Skeletal muscle tissue (tissue), 4 donors: ENCODE results near the gene LGALS7. TPM values are rescaled to one million over a fixed set of nuclear protein-coding genes. Genes with fewer than 3 reads are reported as not detected.

Source experiments
- H3K27ac ChIP-seq: one replicate; pipeline ENCODE4 v1.7.0; 2013; ENCODE audit warnings: mild to moderate bottlenecking, low read depth, low read length, inconsistent platforms
- H3K27me3 ChIP-seq, 3 donors: one replicate each; pipeline ENCODE4 v1.7.0; 2013; ENCODE audit warnings: low read length in 3 of 3; ENCODE audit not compliant: control insufficient read depth in 3 of 3, insufficient read depth in 3 of 3
- H3K36me3 ChIP-seq, 3 donors: one replicate each; pipeline ENCODE4 v1.7.0; 2013; ENCODE audit warnings: low read length in 3 of 3; ENCODE audit not compliant: control insufficient read depth in 3 of 3, insufficient read depth in 3 of 3
- H3K4me1 ChIP-seq, 3 donors: one replicate each; pipeline ENCODE4 v1.7.0; 2013; ENCODE audit warnings: low read length in 3 of 3, mild to moderate bottlenecking in 3 of 3; ENCODE audit not compliant: control insufficient read depth in 3 of 3, insufficient read depth in 3 of 3
- H3K4me3 ChIP-seq, 3 donors: one replicate each; pipeline ENCODE4 v1.7.0; 2013; ENCODE audit warnings: low read length in 3 of 3
- H3K9ac ChIP-seq, 3 donors: one replicate each; pipeline ENCODE4 v1.7.0; 2013; ENCODE audit warnings: low read length in 3 of 3, mild to moderate bottlenecking in 3 of 3, moderate library complexity in 2 of 3, low read depth in 1 of 3
- H3K9me3 ChIP-seq, 3 donors: one replicate each; pipeline ENCODE4 v1.7.0; 2013; ENCODE audit warnings: low read length in 3 of 3; ENCODE audit not compliant: control insufficient read depth in 3 of 3
- total RNA-seq: library from RNA; depleted of rRNA; stranded (reverse); fragments of >200 nt; gene quantifications from one replicate; pipeline ENCODE4 v1.2.3, GENCODE V29; 2014
- donor health status: Osteomylitis.

The LGALS7 gene
- total RNA-seq, 1 donor from 2014 or later: 1.0 TPM

- peaks cover 0 to 4% (median 2%) of the 10 kb centered on the region in 3 donors for H3K27me3 ChIP-seq
- no peak overlapping the region for H3K9ac ChIP-seq
- peaks cover 8 to 12% (median 11%) of the 10 kb centered on the region in 3 donors for H3K36me3 ChIP-seq
- peaks cover 15 to 26% (median 25%) of the 10 kb centered on the region in 3 donors for H3K4me1 ChIP-seq
- no peak overlapping the region for H3K4me3 ChIP-seq
- no peaks in the 10 kb centered on the region for H3K9me3 ChIP-seq
- H3K27ac ChIP-seq: peak overlapping the region; percentile 0
These were observed 38.7 kb downstream of the LGALS7 start for GRCh38 chr19:38734426-38735256.

- Histone ChIP-seq H3K27me3 (peaks cover 0 to 4% (median 2%) of the 10 kb centered on the region in 3 donors), H3K4me3 (no peak overlapping the region), H3K4me1 (peaks cover 15 to 26% (median 25%) of the 10 kb centered on the region in 3 donors), H3K27ac (peak overlapping the region; percentile 0), H3K9me3 (no peaks in the 10 kb centered on the region), H3K9ac (no peak overlapping the region), H3K36me3 (peaks cover 8 to 16% (median 11%) of the 10 kb centered on the region in 3 donors)
These were observed 39.2 kb downstream of the LGALS7 start for GRCh38 chr19:38734176-38734425.

DNA sequence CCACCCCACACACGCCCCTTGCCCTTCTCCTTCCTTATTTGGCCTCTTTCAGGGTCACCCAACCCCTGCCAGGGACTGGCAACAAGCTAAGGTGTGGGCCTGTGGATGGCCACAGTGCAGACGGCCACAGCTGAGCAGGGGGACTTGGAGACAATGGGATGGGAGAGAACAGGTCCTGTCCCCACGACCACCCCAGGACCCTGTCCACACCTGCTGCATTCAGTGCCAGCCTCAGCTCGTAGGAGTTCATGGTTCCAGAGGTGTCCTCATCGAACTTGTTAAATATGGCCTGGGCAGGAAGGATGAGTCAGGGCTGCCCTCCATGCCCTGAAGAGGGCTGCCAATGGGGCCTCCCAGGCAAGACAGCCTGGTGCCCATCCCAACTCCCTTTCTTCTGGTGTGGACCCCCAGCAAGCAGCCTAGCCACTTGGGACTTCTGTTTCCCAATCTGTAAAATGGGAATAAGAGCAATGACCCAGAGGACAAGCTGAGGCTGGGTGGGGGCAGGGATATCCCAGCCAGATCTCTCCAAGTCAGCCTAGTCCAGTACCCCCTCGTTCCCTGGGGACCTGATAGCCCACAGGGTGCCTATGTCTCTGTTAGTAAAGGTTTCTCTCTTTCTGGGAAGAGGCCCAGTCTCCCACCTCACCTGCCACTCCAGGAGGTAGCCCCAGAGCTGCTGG, 39.7 kb downstream of the LGALS7 start:
- Histone ChIP-seq H3K4me1 (peaks cover 15 to 26% (median 25%) of the 10 kb centered on the region in 3 donors), H3K9ac (peak overlapping the region in 1 of 3 donors; percentile 25), H3K4me3 (no peak overlapping the region), H3K36me3 (peaks cover 10 to 20% (median 15%) of the 10 kb centered on the region in 3 donors), H3K9me3 (no peaks in the 10 kb centered on the region), H3K27me3 (peaks cover 0 to 4% (median 2%) of the 10 kb centered on the region in 3 donors), H3K27ac (peak overlapping the region; percentile 5)

- H3K4me1 ChIP-seq: peaks cover 15 to 26% (median 26%) of the 10 kb centered on the region in 3 donors
- peaks cover 13 to 24% (median 17%) of the 10 kb centered on the region in 3 donors for H3K36me3 ChIP-seq
- H3K9ac ChIP-seq: no peak overlapping the region
- no peaks in the 10 kb centered on the region for H3K9me3 ChIP-seq
- H3K27ac ChIP-seq: peak overlapping the region; percentile 5
- H3K27me3 ChIP-seq: peaks cover 0 to 4% (median under 1%) of the 10 kb centered on the region in 3 donors
- no peak overlapping the region for H3K4me3 ChIP-seq
These were observed 40.1 kb downstream of the LGALS7 start for GRCh38 chr19:38733241-38733492.

GRCh38 chr19:38731654-38732301, 41.5 kb downstream of the LGALS7 start:
- Histone ChIP-seq H3K4me1 (peaks cover 15 to 39% (median 32%) of the 10 kb centered on the region in 3 donors), H3K27ac (peak overlapping the region; percentile 20), H3K36me3 (peaks cover 26 to 38% (median 31%) of the 10 kb centered on the region in 3 donors), H3K9ac (peak overlapping the region in 1 of 3 donors; percentile 25), H3K27me3 (no peaks in the 10 kb centered on the region), H3K4me3 (no peak overlapping the region), H3K9me3 (no peaks in the 10 kb centered on the region)

DNA sequence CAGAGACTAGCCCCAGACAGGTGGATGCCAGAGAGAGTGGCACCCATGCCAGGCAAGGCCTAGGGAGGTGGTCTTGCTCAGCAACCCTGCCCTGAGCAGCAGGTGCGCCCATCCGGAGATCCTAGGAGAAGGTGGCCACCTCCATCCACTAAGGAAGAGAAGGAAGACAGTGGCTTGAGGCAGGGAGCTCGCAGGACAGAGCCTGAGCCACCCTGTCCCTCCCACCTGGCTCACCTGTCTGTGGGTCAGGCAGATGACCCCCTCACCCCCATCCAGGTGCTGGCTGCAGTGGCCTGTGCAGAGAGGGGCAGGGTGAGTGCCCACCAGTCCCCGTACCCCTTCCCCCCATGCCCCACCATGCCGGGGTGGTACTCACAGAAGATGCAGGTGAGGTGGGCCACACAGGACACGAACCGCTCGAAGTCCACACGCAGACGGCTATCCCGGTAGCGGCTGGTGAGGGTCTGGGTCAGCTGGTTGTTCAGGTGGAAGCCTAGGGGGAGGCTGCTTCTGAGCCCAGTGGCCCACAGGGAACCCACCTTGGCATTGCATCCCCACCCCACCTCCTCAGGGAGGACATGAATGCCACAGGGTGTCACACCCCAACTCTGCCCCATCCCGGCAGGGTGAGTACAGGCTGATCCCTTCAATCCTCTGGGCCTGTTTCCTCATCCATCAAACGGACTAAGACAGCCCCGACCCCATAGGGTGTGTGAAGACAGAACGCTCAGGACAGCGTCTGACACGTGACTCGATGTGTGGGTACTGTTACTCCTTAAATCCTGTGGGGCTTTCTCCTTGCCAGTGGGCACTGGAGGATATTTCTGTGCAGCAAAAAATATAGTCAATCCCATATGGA, 42.4 kb downstream of the LGALS7 start:
- peak overlapping the region in 1 of 3 donors; percentile 25 for H3K9ac ChIP-seq
- peak overlapping the region; percentile 20 for H3K27ac ChIP-seq
- H3K36me3 ChIP-seq: peaks cover 34 to 46% (median 39%) of the 10 kb centered on the region in 3 donors
- no peak overlapping the region for H3K4me3 ChIP-seq
- H3K9me3 ChIP-seq: no peaks in the 10 kb centered on the region
- H3K27me3 ChIP-seq: no peaks in the 10 kb centered on the region
- peaks cover 13 to 41% (median 32%) of the 10 kb centered on the region in 3 donors for H3K4me1 ChIP-seq

DNA sequence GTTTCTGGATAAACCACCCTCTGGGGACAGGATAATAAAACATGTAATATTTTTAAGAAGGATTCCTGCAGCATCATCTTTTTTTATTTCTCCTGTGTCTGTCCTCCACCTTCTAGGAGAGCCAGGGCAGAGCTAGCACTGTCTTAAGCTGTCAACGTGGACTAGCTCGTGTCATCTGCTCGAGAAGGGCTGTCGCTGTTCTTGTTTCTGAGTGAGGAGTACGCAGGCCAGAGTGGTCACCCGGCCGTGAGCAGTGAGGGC, 42.9 kb downstream of the LGALS7 start:
- Histone ChIP-seq H3K27me3 (no peaks in the 10 kb centered on the region), H3K36me3 (peaks cover 37 to 51% (median 44%) of the 10 kb centered on the region in 3 donors), H3K9me3 (no peaks in the 10 kb centered on the region), H3K4me1 (peaks cover 12 to 41% (median 34%) of the 10 kb centered on the region in 3 donors), H3K27ac (no peak overlapping the region), H3K4me3 (no peak overlapping the region), H3K9ac (no peak overlapping the region)

- Histone ChIP-seq H3K4me1 (peaks cover 12 to 39% (median 34%) of the 10 kb centered on the region in 3 donors), H3K9me3 (no peaks in the 10 kb centered on the region), H3K27me3 (no peaks in the 10 kb centered on the region), H3K9ac (no peak overlapping the region), H3K4me3 (no peak overlapping the region), H3K27ac (no peak overlapping the region), H3K36me3 (peaks cover 42 to 57% (median 50%) of the 10 kb centered on the region in 3 donors)
These were observed 43.5 kb downstream of the LGALS7 start for GRCh38 chr19:38729653-38730469.
